ENCODE measurements around the gene MAFG. TPM values are rescaled to one million over a fixed set of nuclear protein-coding genes. Genes with fewer than 3 reads are reported as not detected.

The MAFG gene
- total and polyA plus RNA-seq, 4 donors = 11.9 to 33.3 (median 23.3) TPM

DNA sequence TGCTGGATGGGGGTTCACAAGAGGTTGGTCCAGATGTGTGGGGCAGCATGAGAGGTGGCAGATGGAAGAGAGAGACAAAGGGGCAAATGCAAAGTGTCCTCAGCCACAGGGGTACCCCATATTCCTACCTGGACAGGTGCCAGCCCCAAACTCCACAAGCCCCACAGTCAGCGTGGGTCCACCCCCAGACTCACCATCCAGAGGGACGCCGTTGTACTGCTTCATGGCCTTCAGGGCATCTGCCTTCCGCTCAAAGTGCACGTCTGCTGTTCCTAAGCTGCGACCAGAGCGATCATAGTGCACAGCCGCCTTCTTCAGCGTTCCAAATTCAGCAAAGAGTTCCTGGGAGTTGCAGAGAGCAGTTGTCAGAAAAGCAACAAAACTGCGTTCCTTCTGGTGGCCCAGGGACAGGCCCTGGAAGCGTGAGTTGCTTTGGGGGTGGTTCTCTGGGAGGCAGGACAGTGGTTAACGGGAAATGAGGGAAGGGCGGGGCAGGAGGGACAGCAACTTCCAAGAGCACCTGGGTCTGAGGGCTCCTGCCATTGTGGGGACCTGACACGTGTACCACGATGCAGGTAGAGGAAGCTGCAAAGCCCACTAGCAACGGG is 38.4 kb downstream of the MAFG start:
- Histone ChIP-seq H3K27ac (ENCODE audit: low read depth in 1 of 2, low read length in 1 of 2) (no peak overlapping the region), H3K9me3 (ENCODE audit: control insufficient read depth in 4 of 4, insufficient read depth in 3 of 4, low read length in 3 of 4) (no peaks in the 10 kb centered on the region), H3K4me1 (ENCODE audit: control insufficient read depth in 5 of 5, insufficient read depth in 5 of 5, low read length in 5 of 5) (peaks cover 0 to 10% (median 7%) of the 10 kb centered on the region in 5 donors), H3K36me3 (ENCODE audit: control insufficient read depth in 4 of 4, insufficient read depth in 4 of 4, low read length in 4 of 4) (peaks cover 18 to 48% (median 32%) of the 10 kb centered on the region in 4 donors), H3K4me3 (no peak overlapping the region), H3K27me3 (ENCODE audit: control insufficient read depth in 3 of 3, insufficient read depth in 3 of 3, low read length in 2 of 3) (no peaks in the 10 kb centered on the region), H3K9ac (ENCODE audit: insufficient read depth in 1 of 2, low read length in 2 of 2) (no peak overlapping the region)
- DNase-seq (no peak), ATAC-seq (ENCODE audit: insufficient read depth, low FRiP score) (no peak)
- TF ChIP-seq, protein P1, sequence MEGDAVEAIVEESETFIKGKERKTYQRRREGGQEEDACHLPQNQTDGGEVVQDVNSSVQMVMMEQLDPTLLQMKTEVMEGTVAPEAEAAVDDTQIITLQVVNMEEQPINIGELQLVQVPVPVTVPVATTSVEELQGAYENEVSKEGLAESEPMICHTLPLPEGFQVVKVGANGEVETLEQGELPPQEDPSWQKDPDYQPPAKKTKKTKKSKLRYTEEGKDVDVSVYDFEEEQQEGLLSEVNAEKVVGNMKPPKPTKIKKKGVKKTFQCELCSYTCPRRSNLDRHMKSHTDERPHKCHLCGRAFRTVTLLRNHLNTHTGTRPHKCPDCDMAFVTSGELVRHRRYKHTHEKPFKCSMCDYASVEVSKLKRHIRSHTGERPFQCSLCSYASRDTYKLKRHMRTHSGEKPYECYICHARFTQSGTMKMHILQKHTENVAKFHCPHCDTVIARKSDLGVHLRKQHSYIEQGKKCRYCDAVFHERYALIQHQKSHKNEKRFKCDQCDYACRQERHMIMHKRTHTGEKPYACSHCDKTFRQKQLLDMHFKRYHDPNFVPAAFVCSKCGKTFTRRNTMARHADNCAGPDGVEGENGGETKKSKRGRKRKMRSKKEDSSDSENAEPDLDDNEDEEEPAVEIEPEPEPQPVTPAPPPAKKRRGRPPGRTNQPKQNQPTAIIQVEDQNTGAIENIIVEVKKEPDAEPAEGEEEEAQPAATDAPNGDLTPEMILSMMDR (IDR thresholded peaks at IDR 0.05; ENCODE audit: control extremely low read depth, extremely low read depth) = no peak
- 94 to 97% methylated on average over 16 of the region's 16 CpGs for WGBS, 2 donors

DNA sequence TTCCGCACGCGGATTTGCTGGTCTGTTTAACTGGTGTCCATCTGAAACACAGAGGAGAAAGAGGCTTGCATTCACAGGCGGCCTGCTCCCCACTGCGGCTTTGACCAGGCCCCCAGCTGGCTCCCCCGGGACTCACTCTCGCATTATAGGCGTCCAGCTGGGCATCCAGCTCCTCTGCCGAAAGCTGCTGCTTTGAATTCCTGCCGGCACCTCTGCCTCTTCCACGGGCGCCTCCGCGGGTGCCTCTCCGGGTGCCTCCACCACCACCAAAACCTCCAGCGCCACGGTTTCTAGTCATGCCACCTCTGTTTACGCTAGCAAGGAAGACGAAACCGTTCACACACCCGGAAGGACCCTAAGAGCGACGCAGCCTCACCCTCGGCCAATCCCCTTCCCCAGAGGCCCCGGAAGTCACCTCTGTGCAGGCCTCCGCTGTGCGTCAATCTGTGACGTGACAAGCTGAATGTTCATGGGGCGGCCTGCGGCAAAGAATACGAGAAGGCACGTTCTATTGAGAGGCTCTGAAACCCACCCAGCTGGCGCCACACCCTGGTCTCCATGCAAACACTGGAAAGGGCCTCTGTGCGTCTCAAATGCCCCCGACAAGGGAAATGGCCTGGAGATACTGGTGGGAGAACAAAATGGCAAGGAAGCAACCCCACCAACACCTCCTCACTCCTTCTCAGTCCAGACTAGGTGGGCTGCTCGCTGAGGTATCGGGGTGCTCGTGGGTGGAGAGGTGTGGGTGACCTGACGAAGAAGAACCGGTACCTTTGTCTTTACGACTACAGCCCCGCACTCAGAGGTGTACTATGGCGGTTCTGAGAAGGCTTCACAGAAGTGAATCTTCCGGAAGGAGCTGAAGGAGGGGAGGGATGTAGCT is 39.2 kb downstream of the MAFG start:
- Histone ChIP-seq H3K27me3 (ENCODE audit: control insufficient read depth in 3 of 3, insufficient read depth in 3 of 3, low read length in 2 of 3) (no peaks in the 10 kb centered on the region), H3K4me1 (ENCODE audit: control insufficient read depth in 5 of 5, insufficient read depth in 5 of 5, low read length in 5 of 5) (peaks cover 0 to 10% (median 7%) of the 10 kb centered on the region in 5 donors), H3K9me3 (ENCODE audit: control insufficient read depth in 4 of 4, insufficient read depth in 3 of 4, low read length in 3 of 4) (no peaks in the 10 kb centered on the region), H3K4me3 (no peak overlapping the region), H3K36me3 (ENCODE audit: control insufficient read depth in 4 of 4, insufficient read depth in 4 of 4, low read length in 4 of 4) (peaks cover 18 to 48% (median 34%) of the 10 kb centered on the region in 4 donors), H3K9ac (ENCODE audit: insufficient read depth in 1 of 2, low read length in 2 of 2) (no peak overlapping the region), H3K27ac (ENCODE audit: low read depth in 1 of 2, low read length in 1 of 2) (no peak overlapping the region)
- no peak for DNase-seq
- TF ChIP-seq, protein P1 (IDR thresholded peaks at IDR 0.05; ENCODE audit: control extremely low read depth, extremely low read depth) = no peak
- WGBS, 2 donors = 95 to 97% methylated on average over 44 of the region's 44 CpGs
- ATAC-seq (ENCODE audit: insufficient read depth, low FRiP score) = no peak

DNA sequence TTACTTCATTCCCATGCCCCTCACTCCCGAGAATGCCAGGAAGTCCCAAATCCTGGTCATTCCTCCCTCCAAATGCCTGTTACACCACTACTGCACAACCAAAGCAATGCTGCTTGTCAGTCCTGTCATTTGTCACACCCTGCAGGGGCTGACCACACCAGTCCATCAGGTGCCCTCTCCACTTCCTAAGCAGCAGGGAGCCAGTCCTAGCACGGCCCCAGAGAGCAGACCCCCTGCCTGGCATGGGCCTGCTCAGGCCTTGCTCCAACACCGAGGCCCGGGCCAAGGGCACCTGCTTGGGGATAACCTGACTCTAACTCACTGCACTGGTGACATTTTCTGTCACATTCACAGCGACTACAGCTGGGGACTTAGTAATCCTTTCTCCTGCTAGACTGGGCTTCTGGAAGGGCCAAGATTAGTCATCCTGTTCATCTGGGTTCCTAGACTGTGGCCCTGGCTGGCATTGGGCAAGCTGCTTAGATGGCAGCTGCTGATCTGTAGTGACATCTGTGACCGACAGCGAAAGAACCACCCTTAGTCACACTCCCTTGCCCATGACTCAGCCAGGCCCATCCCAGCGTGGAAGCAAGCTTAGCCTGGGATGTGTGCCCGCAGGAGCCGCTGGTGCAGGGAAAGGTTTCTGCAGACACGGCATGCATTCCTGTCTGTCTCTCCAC is 41.5 kb downstream of the MAFG start:
- no peaks in the 10 kb centered on the region for H3K9me3 ChIP-seq (ENCODE audit: control insufficient read depth in 4 of 4, insufficient read depth in 3 of 4, low read length in 3 of 4)
- H3K27me3 ChIP-seq (ENCODE audit: control insufficient read depth in 3 of 3, insufficient read depth in 3 of 3, low read length in 2 of 3) = no peaks in the 10 kb centered on the region
- no peak overlapping the region for H3K4me3 ChIP-seq
- no peak overlapping the region for H3K9ac ChIP-seq (ENCODE audit: insufficient read depth in 1 of 2, low read length in 2 of 2)
- peaks cover 18 to 48% (median 35%) of the 10 kb centered on the region in 4 donors for H3K36me3 ChIP-seq (ENCODE audit: control insufficient read depth in 4 of 4, insufficient read depth in 4 of 4, low read length in 4 of 4)
- no peak overlapping the region for H3K27ac ChIP-seq (ENCODE audit: low read depth in 1 of 2, low read length in 1 of 2)
- 89 to 91% methylated on average over 11 of the region's 11 CpGs for WGBS, 2 donors
- peaks cover 0 to 10% (median 7%) of the 10 kb centered on the region in 5 donors for H3K4me1 ChIP-seq (ENCODE audit: control insufficient read depth in 5 of 5, insufficient read depth in 5 of 5, low read length in 5 of 5)
- ATAC-seq (ENCODE audit: insufficient read depth, low FRiP score) (no peak), DNase-seq (no peak)
- TF ChIP-seq, protein P1 (IDR thresholded peaks at IDR 0.05; ENCODE audit: control extremely low read depth, extremely low read depth) = no peak
